Stimulated activated CD8-positive, alpha-beta memory T cell treated with anti-CD3 and anti-CD28 coated beads, Interleukin-12 subunit alpha, Interleukin-12 subunit beta, amount 100 ng/mL, for 1 hour (primary cell): ENCODE data around the gene PSMD3.

Experiments
- DNase-seq: peaks from one replicate; pipeline ENCODE4 v3.0.0-alpha.2; 2020; ENCODE audit warnings: low read depth

The PSMD3 gene

DNA sequence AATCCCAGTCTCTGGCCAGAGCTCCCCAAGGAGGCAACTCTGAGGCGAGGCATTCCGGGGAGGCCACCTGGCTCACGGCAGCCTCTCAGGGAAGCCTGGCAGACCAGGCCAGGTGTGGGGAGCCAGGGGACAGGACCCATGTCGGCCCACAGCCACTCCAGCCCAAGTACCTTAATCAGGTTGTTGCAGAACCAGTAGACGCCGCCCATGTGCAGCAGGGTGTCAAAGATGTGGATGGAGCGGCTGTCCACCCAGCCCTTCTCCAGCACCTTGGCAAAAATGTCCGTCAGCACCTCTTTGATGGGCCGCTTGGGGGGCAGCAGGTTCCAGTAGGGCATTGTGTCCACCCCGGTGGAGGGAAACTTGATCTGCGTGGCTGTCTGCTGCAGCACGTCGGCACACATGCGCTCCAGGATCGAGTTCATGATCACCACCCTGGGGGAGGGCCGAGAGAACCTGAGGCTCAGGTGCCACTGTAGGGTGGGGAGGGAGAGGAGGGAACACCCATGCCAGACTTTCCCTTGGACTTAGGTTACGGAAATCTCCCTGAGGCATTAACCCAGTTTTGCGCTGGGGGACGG, 42.4 kb downstream of the PSMD3 start:
- DNase-seq: no peak

DNA sequence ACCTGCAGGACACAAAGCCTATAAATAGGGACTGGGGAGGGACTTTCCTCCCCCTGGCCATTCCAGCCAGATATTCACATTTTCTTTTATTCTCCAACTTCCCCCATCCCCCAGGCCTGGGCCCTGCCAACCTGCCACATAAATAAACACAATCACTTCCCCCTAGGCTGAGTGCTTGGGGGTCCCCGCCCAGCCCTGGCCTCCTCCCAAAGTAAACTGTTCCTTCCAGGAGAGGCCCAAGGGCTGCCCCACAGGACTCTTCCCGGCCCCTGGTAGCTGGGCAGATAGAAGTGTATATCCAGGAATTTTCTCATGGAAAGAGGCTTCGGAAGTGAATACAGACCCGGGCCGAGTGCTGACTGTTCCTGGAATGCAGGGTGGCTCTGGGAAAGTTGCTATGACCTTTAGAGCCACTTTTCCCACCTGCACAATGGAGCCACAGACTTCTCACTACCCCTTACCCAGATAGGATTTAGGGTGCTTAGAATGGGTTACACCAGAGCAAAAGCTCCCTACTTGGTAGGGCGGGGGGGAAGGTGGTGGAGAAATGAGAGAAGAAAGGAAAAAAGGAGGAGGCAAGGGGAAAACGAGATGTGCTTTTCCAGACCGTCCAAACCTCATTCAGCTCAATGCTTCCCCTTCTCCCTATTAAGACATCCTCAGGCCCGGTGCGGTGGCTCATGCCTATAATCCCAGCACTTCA, 43.1 kb downstream of the PSMD3 start:
- no peak for DNase-seq

DNA sequence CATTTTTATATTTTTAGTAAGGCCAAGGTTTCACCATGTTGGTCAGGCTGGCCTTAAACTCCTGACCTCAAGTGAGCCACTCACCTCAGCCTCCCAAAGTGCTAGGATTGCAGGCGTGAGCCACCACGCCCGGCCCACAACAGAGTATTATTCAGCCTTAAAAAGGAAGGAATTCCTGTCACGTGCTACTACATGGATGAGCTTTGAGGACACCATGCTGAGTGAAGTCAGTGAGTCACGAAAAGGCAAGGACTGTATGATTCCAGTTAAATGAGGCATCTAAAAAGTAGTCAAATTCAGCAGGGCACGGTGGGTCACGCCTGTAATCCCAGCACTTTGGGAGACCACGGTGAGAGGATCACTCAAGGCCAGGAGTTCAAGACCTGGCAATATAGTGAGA, 44.3 kb downstream of the PSMD3 start:
- no peak for DNase-seq

DNA sequence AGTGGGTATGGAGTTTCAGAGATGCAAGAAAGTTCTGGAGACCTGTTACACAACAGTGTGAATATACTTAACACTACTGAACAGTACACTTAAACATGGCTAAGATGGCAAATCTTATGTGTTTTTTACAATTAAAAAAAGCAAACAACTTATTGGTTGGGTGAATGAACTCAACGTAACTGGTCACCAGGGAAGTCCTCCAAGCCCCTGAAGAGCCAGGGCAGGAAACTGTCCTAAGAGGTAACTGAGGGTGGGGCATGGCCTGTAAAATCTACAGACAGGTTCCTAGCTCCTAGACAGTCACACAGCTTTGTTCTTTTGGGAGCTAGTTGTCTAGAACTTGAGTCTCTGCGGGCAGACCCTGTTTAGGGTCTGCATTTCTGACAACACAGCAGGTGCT, 45.0 kb downstream of the PSMD3 start:
- DNase-seq: no peak

DNA sequence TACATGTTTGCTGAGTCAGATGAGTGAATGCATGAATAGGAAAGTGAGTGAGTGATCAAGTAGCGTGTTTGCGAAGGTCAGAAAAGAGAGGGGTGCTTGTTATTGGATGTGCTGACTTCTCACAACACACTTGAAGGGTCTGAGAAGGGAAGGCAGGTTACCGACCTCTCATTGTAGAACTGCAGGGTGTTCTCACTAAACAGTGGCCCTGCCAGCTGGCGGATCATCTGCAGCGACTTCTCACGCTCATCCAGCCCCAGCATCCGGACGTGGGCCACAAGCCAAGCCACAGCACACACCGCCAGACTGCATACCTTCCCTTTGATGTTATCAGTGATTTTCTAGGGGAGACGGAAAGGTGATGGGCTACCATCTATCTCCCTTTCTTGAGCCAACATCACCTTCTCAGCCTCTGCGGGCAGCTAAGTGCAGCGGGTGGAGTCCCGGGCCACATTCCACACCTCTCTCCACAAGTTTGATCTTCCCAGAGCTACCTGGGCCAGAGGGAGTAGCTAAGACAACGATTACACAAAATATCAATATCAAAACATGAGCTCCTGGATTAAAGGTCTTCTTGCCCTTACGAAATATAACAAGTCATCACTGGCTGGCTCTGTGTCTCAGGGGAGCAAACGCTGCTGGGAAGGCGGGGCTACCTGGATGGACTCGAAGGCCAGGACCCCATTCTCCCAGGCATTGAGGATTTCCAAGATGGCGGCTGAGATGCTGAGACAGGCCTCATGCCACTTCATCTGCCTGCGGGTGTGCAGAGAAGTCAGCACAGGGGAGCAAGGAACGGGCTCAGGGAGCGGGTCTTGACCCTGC, 45.6 kb downstream of the PSMD3 start:
- no peak for DNase-seq

DNA sequence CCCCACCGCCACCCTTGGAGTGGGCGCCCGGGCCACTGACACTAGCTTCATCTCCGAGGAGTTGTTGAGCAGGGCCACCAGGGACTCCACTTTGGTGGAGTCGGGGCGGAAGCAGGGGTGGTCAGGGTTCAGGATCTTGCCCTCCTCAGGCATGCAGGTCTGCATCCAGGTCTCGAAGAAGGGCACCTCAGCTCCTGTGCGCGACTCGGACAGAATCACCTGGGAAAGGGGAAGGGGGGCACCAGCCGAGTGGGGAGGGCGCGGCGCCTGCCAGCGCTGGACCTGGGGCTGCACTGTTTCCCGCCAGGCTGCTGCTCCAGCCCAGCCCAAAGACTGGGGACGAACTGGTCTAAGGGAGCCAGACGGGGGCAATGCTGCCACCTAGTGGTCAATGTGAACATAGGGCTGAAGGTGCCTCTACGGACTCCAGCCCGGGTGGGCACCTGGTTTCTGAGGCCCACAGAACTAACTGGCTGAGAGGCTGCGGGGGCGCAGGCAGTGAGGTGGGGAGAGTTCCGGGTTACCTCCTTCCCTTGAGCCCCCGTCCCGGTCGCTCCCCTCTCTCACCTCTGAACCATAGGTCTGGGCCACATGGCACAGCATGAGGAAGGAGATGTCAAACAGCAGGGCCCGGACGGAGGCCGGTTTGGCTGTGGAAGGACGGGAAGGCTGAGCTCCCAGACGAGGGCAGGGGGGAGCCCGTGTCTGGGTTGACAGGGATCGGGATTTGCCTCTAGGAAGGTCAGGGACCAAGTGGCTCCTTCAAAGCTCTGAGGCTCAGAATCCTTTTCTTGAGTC, 46.4 kb downstream of the PSMD3 start:
- peak; percentile 64 for DNase-seq

DNA sequence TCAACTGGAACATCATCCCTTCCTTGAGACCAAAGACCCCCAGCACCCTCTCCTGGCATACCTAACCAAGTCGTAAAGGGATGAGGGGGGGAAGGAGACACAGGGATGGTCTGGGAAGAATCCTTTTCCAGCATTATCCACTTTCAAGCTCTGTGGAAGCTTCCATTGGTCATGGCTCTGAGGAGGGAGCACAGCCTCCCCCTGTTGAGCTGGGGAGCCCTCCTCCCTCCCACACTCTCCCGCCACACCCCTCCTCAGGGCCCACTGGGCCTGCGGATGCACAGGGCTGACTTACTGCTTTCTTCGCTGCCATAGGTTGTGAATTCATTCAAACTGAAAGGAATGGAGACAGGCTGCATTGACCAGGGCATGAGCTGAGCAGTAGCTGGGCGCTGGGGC, 47.0 kb downstream of the PSMD3 start:
- no peak for DNase-seq

DNA sequence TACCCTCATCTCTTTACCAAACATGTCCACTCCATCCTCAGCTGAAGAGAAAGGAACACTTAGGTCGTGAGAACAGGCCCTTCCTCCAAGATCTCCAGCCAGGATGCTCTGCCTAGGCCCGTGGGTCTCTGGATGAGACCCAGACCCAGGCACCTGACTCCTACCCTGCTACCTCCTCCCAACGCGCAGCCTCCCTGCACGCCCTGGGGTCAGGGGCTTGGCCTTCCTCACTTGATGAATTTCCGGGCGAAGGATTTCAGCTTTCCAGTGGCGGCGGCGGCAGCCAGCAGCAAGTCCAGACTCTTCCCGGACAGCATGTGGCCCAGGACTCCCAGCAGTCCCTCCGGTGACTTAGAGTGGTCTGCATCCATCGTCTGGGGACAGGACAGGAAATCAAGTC, 48.0 kb downstream of the PSMD3 start:
- no peak for DNase-seq

DNA sequence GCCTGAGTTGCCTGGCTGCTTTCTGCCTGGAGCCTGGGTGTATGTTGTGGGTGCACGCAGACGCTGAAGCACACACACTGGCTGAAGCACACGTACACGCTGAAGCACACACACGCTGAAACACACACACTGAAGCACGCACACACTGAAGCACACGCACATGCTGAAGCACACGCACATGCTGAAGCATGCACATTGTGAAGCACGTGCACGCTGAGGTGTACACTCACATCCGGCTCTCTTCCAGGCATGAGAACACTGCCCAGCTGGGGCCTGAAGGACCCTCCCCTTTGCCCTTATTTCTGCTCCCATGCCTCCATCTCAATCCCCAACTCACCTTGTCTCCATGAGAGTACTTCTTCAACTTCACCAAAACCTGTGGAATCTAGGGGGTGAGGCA, 51.1 kb downstream of the PSMD3 start:
- no peak for DNase-seq

DNA sequence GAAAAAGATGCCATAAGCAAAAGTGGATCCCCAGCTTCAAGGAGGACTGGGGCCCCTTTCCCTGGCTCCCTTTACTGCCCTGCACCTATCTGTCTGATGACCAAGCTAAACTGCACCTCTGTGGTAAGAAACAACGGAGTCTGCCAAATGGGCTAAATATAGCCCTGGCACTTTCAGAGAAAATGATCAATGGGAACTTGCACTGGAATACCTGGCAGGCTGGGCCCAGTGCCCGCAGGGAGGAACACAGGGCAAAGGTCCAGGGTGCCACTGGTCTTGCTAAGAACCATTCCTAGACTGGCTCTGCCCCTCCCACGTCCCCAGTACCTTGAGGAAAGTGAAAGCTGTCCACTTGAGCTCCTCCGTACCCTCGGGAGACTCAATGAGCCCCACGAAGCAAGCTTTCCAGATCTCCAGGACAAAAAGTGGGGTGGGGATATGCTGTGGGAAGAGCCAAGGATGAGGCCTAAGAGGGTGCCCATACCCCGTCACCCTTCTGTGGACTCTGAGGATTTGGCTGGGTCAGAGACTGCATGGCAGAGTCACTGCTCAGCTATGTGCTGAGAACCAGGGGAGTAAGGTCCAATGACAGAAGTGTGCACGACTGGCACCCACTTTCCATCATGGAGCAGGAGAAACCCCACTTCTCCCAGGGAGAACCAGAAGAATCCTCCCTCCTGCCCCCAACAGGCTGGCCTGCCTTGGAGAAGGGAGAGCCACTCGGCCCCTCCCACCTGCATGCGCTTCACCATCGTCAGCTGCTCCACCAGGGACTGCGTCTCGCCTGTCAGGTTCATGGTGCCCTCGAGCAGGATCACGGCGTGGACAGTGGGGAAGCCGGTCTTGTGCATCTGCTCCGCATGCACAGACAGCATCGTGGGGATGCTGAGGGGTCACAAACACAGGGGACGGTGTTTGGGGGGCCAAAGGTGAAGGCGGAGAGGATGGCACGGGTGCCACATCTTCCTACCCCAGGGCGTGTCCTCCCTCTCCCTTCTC, 52.0 kb downstream of the PSMD3 start:
- DNase-seq: no peak

DNA sequence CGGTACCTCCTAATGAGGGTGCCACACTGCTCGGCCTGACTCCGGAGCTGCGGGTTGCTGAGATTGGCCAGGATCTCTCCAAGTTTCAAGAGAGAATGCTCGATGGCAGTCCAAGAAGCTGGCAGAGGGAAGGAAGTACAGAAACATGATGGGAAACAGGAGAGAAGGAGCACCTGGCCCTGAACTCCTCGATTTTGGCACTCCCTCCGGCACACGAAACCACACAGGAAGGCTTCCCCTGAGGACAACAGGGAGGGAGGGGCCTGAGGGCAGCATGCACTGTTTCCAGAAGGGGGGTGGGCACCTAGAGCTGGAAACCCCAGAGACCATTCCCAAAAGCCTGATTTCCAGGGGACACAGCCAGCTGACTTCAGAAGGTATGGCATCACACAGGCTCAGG, 52.7 kb downstream of the PSMD3 start:
- no peak for DNase-seq

DNA sequence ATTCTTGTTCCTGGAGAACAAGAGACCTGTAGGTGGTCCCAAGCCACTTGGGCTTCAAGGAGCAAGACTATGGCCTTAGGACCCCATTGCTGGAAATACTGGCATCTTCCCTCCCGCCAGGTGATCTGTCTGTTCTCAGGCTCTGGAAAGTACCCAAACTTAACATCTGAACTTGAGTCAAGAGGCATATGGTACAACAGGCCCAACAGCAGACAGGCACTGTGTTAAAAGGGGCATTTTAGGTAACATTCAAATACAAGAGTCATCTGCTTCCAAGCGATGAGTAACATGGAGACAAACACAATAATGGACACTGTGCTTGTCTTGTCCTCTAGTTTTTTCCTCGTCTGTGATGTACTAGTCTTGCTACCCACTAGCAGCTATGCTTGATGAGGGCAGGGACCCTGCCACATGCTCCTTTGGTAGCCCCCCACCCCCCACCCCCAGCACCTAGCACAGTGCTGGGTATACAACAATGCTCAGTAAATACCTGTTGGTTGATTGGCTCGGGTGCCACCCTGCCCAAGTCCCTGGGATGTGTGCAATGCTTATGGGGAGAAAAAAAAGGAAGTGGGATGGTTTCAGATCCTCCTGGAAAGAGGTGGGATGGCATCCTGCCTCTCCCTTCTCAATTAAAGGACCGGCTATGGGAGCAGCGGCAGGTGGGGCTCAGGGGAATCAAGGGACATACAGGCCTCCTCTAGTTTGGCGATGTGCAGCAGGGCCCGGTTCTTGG, 54.0 kb downstream of the PSMD3 start:
- DNase-seq: no peak

DNA sequence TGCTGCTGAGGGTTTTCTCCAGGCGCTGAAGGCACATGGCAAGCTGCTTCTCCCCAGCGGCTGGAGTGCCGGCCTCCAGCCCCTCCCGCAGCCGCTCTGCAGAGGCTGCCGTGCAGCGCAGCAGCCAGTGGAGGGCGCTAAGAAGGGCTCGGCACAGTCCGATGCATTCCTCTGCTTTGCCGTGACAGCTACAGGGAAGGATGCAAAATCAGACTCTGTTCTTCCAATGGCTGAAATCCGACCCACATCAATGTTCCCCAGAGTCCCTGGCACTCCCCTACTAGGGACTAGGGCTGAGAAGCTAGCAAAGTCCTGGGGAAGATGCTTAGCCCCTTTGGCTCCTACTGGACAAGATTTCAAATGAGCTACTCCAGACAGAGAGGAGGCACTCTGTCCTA, 54.6 kb downstream of the PSMD3 start:
- DNase-seq: no peak

DNA sequence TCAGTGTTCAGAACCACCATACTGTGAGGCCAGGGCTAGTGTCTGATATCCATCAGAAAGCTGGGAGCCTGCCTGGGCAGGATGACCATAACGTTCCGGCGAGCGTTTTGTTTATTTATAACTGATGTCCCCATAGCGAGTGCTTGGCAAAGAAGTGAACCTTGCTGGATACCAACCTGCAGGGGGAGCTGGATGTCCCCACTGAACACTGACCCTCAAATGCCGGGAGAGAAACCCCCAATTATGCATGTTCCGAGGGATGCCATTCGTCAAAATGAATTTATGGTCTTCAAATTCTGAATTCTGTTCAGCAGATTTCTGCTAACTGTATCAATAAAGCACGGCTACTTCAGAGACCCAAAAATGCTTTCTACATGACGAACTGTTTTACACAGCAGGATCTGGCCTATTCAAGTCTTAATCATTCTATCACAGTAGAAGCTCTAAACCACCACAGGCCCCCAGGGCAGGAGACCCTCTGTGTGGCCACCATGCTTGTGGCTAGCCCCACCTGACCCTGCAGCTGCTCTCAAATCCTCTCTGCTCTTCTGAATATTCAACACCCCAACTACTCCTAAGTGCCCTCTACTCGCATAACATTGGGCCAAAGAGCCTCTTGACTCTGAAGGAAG, 58.4 kb downstream of the PSMD3 start:
- no peak for DNase-seq

DNA sequence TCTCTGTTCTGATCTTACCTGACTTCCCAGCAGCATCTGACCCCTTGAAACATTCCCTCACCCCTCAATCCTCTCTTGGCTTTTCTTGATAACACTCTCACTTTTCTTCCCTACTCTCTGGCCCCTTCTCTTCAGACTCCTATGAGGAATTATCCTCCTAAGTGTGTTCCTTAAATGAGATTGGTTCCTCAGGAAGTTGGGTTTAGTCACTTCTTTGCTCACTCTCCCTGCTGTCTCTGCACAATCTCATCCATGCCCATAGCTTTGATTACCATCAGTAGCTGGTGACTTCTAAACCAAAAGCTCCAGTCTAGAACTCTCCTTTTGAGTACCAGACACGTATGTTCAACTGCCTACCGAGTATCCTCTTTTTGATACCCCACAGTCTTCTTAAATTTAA, 60.6 kb downstream of the PSMD3 start:
- DNase-seq: no peak
